ENCODE measurements around the gene TNFAIP8L1. TPM values are rescaled to one million over a fixed set of nuclear protein-coding genes. Genes with fewer than 3 reads are reported as not detected.
"Not testable (repeated sequence)": the region's sequence is repeated elsewhere in the genome, so short reads cannot be mapped to it uniquely, and the experiment has no call there.

The TNFAIP8L1 gene
- total RNA-seq, 1 experiment from 2014 or later = 1.5 TPM

- DNase-seq (ENCODE audit: extremely low read depth, low read depth) = no peak
Measured at GRCh38 chr19:4673726-4674125, 34.4 kb downstream of the TNFAIP8L1 start.

- no peak for DNase-seq (ENCODE audit: extremely low read depth, low read depth)
Measured at GRCh38 chr19:4675346-4675745, 36.0 kb downstream of the TNFAIP8L1 start.

- DNase-seq (ENCODE audit: extremely low read depth, low read depth) = peak; percentile 55
Measured at GRCh38 chr19:4676955-4677731, 37.8 kb downstream of the TNFAIP8L1 start.

GRCh38 chr19:4678881-4679790 is 39.8 kb downstream of the TNFAIP8L1 start:
- no peak for DNase-seq (ENCODE audit: extremely low read depth, low read depth)

GRCh38 chr19:4680021-4680420 is 40.7 kb downstream of the TNFAIP8L1 start:
- not testable (repeated sequence) for DNase-seq (ENCODE audit: extremely low read depth, low read depth)

GRCh38 chr19:4682417-4683200 is 43.3 kb downstream of the TNFAIP8L1 start:
- DNase-seq (ENCODE audit: extremely low read depth, low read depth) = no peak

GRCh38 chr19:4684312-4685095 is 45.2 kb downstream of the TNFAIP8L1 start:
- no peak for DNase-seq (ENCODE audit: extremely low read depth, low read depth)

- DNase-seq (ENCODE audit: extremely low read depth, low read depth) = no peak
Measured at GRCh38 chr19:4686700-4687099, 47.4 kb downstream of the TNFAIP8L1 start.

GRCh38 chr19:4687396-4687795 is 48.1 kb downstream of the TNFAIP8L1 start:
- DNase-seq (ENCODE audit: extremely low read depth, low read depth) = no peak

- DNase-seq (ENCODE audit: extremely low read depth, low read depth) = no peak
Measured at GRCh38 chr19:4688587-4688986, 49.3 kb downstream of the TNFAIP8L1 start.

- no peak for DNase-seq (ENCODE audit: extremely low read depth, low read depth)
Measured at GRCh38 chr19:4689403-4689802, 50.1 kb downstream of the TNFAIP8L1 start.

- DNase-seq (ENCODE audit: extremely low read depth, low read depth) = no peak
Measured at GRCh38 chr19:4690361-4690760, 51.0 kb downstream of the TNFAIP8L1 start.

- no peak for DNase-seq (ENCODE audit: extremely low read depth, low read depth)
Measured at GRCh38 chr19:4691373-4691772, 52.1 kb downstream of the TNFAIP8L1 start.

GRCh38 chr19:4692251-4693077 is 53.1 kb downstream of the TNFAIP8L1 start:
- no peak for DNase-seq (ENCODE audit: extremely low read depth, low read depth)

GRCh38 chr19:4693078-4693350 is 53.7 kb downstream of the TNFAIP8L1 start:
- DNase-seq (ENCODE audit: extremely low read depth, low read depth) = no peak

GRCh38 chr19:4693471-4694121 is 54.3 kb downstream of the TNFAIP8L1 start:
- no peak for DNase-seq (ENCODE audit: extremely low read depth, low read depth)

- peak; percentile 83 for DNase-seq (ENCODE audit: extremely low read depth, low read depth)
Measured at GRCh38 chr19:4694211-4694987, 55.1 kb downstream of the TNFAIP8L1 start.

GRCh38 chr19:4695224-4695731 is 56.0 kb downstream of the TNFAIP8L1 start:
- no peak for DNase-seq (ENCODE audit: extremely low read depth, low read depth)

Data from NCI-H460 (cell line).